HUES48 (cell line): ENCODE measurements around the gene MDN1.
"Not testable (repeated sequence)": the region's sequence is repeated elsewhere in the genome, so short reads cannot be mapped to it uniquely, and the experiment has no call there.

Experiments used
- H3K27ac ChIP-seq: one replicate; pipeline ENCODE4 v1.7.0; 2013; ENCODE audit warnings: low read depth, low read length, inconsistent platforms
- H3K27me3 ChIP-seq: 2 replicates; pipeline ENCODE4 v1.6.1; 2013; ENCODE audit warnings: mild to moderate bottlenecking, low read length; ENCODE audit not compliant: control insufficient read depth, insufficient read depth
- H3K36me3 ChIP-seq: 2 replicates; pipeline ENCODE4 v1.6.1; 2013; ENCODE audit warnings: low read length; ENCODE audit not compliant: control insufficient read depth, insufficient read depth
- H3K4me1 ChIP-seq: 2 replicates; pipeline ENCODE4 v1.6.1; 2013; ENCODE audit warnings: mild to moderate bottlenecking, low read length; ENCODE audit not compliant: control insufficient read depth, insufficient read depth
- H3K4me3 ChIP-seq: 2 replicates; pipeline ENCODE4 v1.5.1; 2013; ENCODE audit warnings: mild to moderate bottlenecking, low read depth, low read length
- H3K9ac ChIP-seq: 2 replicates; pipeline ENCODE4 v1.6.1; 2013; ENCODE audit warnings: mild to moderate bottlenecking, low read depth, low read length, moderate library complexity
- H3K9me3 ChIP-seq: 2 replicates; pipeline ENCODE4 v1.6.1; 2013; ENCODE audit warnings: low read length; ENCODE audit not compliant: control insufficient read depth, insufficient read depth

The MDN1 gene

DNA sequence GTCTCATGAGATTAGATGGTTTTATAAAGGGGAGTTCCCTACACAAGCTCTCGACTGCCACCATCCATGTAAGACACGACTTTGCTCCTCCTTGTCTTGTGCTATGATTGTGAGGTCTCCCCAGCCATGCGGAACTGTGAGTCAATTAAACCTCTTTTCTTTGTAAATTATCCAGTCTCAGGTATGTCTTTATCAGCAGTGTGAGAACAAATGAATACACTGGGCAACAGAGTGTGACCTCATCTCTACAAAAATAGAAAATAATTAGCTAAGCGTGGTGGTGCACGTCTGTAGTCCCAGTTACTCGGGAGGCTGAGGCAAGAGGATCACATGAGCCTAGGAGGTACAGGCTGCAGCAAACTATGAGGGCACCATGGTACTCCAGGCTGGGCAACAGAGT, 51.3 kb downstream of the MDN1 start:
- H3K4me3 ChIP-seq, result no peak overlapping the region
- H3K36me3 ChIP-seq, result peaks cover 97% of the 10 kb centered on the region
- no peaks in the 10 kb centered on the region for H3K4me1 ChIP-seq
- no peak overlapping the region for H3K9ac ChIP-seq
- no peaks in the 10 kb centered on the region for H3K27me3 ChIP-seq
- no peak overlapping the region for H3K27ac ChIP-seq
- H3K9me3 ChIP-seq, result no peaks in the 10 kb centered on the region

DNA sequence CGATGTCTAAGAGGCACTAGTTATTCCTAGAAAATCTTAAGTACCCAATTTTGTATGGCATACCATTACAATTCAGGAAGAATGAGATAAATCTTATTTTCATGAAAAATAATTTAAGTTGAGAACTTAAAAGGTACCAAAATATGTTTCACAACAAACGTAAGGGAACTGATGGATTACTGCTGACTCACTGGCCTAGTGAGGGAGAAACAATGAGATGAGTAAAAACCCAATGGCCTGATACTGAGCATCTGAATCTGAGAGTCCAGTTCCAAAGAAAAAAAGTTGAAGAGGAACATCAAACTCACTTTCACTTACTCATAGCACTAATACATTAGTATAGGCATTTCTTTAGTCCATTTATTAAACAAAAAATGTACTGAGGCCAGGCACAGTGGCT, 56.0 kb downstream of the MDN1 start:
- Histone ChIP-seq H3K9ac (no peak overlapping the region), H3K4me3 (no peak overlapping the region), H3K4me1 (no peaks in the 10 kb centered on the region), H3K9me3 (no peaks in the 10 kb centered on the region), H3K27me3 (no peaks in the 10 kb centered on the region), H3K27ac (no peak overlapping the region), H3K36me3 (peaks cover 93% of the 10 kb centered on the region)

DNA sequence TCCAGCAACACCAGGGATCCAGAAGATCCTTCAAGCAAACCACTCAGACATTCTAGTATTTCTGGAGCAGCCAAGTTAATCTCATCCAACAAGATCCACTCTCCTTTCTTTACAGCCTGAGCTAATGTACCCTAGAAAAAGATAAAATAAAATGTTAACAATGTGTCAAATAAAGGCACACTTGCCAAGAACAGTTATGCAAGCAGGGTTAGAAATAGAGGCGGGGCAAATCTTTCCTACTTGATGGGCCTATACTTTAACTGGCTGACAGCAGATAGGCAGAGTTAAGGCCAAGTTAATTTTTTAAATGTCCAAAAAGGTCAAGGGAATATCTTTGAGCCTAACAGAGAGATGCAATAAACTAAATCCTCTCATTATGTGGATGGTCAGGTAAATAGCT, 60.8 kb downstream of the MDN1 start:
- no peaks in the 10 kb centered on the region for H3K4me1 ChIP-seq
- no peak overlapping the region for H3K9ac ChIP-seq
- H3K27me3 ChIP-seq, result no peaks in the 10 kb centered on the region
- H3K36me3 ChIP-seq, result peaks cover 95% of the 10 kb centered on the region
- no peak overlapping the region for H3K27ac ChIP-seq
- H3K4me3 ChIP-seq, result no peak overlapping the region
- no peaks in the 10 kb centered on the region for H3K9me3 ChIP-seq

GRCh38 chr6:89750338-89750737, 69.3 kb downstream of the MDN1 start:
- Histone ChIP-seq H3K27ac (no peak overlapping the region), H3K4me1 (peaks cover 6% of the 10 kb centered on the region; the same call in 1 of the 2 replicates), H3K4me3 (no peak overlapping the region), H3K36me3 (peaks cover 95% of the 10 kb centered on the region), H3K9me3 (no peaks in the 10 kb centered on the region), H3K9ac (no peak overlapping the region), H3K27me3 (no peaks in the 10 kb centered on the region)

GRCh38 chr6:89749918-89750317, 69.7 kb downstream of the MDN1 start:
- no peak overlapping the region for H3K27ac ChIP-seq
- peaks cover 95% of the 10 kb centered on the region for H3K36me3 ChIP-seq
- H3K9ac ChIP-seq, result no peak overlapping the region

DNA sequence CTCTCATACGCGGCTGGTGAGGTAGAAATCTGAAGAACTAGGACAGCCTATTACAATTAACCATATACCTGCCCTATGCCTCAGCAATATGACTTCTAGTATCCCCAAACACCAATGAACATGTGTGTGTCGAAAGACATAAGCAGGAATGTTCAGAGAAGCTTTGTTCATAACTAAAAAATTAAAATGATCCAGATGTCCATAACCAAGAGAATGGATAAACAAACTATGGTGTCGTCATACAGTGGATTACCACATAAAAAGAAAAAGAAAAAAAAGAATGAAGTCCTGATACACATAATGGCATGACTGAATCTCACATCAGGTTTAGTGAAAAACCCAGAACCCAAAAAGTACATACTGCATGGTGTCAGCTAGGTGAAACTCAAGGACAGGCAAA, 73.9 kb downstream of the MDN1 start:
- Histone ChIP-seq H3K27ac (no peak overlapping the region), H3K9ac (no peak overlapping the region), H3K36me3 (peaks cover 95% of the 10 kb centered on the region), H3K4me3 (no peak overlapping the region), H3K9me3 (no peaks in the 10 kb centered on the region), H3K27me3 (no peaks in the 10 kb centered on the region), H3K4me1 (no peaks in the 10 kb centered on the region)

More at GRCh38 chr6:89749918-89750317, 69.7 kb downstream of the MDN1 start:
- Histone ChIP-seq H3K27me3 (no peaks in the 10 kb centered on the region), H3K4me3 (no peak overlapping the region), H3K4me1 (peaks cover 6% of the 10 kb centered on the region; the same call in 1 of the 2 replicates), H3K9me3 (no peaks in the 10 kb centered on the region)

- no peaks in the 10 kb centered on the region for H3K4me1 ChIP-seq
- H3K9ac ChIP-seq, result no peak overlapping the region
- H3K27ac ChIP-seq, result no peak overlapping the region
- H3K27me3 ChIP-seq, result no peaks in the 10 kb centered on the region
- no peaks in the 10 kb centered on the region for H3K9me3 ChIP-seq
- no peak overlapping the region for H3K4me3 ChIP-seq
- H3K36me3 ChIP-seq, result peaks cover 95% of the 10 kb centered on the region
Measured at GRCh38 chr6:89745096-89745495, 74.5 kb downstream of the MDN1 start.

DNA sequence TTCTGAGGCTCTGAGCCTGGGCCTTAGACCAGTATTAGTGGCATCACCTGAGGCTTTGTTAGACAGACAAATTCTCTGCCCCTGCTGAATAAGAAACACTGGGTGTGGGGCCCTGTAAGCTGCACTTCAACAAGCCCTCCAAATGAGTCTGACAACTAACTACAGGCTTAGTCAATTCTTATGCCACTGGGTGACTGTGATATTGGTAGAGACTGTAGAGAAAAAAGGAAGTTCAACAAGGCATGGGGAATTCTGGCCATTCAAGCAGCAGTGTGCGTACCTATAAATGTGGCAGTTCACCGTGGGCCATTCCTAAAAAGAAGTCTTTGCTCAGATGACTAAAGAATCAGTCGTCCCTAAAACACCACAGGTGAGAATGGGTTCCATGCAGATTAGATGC, 82.7 kb downstream of the MDN1 start:
- Histone ChIP-seq H3K27me3 (no peaks in the 10 kb centered on the region), H3K9ac (no peak overlapping the region), H3K4me3 (no peak overlapping the region), H3K4me1 (no peaks in the 10 kb centered on the region), H3K36me3 (peaks cover 100% of the 10 kb centered on the region), H3K27ac (no peak overlapping the region), H3K9me3 (no peaks in the 10 kb centered on the region)

GRCh38 chr6:89734526-89734925, 85.1 kb downstream of the MDN1 start:
- Histone ChIP-seq H3K4me3 (no peak overlapping the region), H3K27me3 (no peaks in the 10 kb centered on the region), H3K9ac (no peak overlapping the region), H3K9me3 (no peaks in the 10 kb centered on the region), H3K36me3 (peaks cover 100% of the 10 kb centered on the region), H3K4me1 (no peaks in the 10 kb centered on the region), H3K27ac (no peak overlapping the region)

DNA sequence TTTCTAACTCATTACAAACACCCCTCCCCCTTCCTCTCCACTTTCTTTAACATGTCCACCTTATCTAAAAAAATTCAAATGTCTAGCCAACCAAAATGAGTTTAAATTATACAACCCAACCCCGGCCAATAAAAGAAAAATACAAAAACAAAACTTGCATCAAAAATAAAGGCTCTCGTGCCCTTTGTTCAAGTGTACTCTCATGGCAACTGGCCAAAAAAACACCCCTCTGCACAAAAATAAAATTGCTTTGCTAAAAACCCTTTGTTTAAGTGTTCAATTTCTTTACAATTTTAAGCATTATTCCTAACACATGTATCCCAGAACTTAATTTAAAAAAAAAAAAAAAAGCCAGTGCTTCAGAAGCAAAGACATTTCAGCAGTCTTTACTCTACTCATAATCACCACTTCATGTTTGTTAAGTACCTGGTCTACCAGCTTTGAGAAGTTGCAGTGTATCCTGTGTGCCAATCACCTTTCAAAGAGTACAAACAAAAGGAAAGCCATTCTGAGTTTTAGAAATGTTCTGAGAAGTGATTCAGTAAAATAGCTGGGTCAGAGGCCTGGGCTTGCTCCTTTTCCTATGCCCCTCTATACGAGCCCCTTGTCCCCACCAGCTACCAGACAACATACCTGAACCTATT, 87.5 kb downstream of the MDN1 start:
- Histone ChIP-seq H3K27me3 (no peaks in the 10 kb centered on the region), H3K9me3 (no peaks in the 10 kb centered on the region), H3K27ac (no peak overlapping the region), H3K36me3 (peaks cover 100% of the 10 kb centered on the region), H3K4me3 (no peak overlapping the region), H3K4me1 (no peaks in the 10 kb centered on the region), H3K9ac (no peak overlapping the region)

DNA sequence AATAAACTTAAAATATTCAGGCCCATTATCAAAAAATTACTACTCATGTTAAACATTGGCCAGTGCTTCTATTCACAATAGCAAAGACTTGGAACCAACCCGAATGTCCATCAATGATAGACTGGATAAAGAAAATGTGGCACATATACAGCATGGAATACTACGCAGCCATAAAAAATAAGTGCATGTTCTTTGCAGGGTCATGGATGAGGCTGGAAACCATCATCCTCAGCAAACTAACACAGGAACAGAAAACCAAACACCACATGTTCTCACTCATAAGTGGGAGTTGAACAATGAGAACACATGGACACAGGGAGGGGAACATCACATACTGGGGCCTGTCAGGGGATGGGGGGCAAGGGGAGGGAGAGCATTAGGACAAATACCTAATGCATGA, 88.3 kb downstream of the MDN1 start:
- H3K4me3 ChIP-seq, H3K27ac ChIP-seq, H3K9ac ChIP-seq, H3K4me1 ChIP-seq, H3K9me3 ChIP-seq, H3K27me3 ChIP-seq: not testable (repeated sequence)
- peaks cover 100% of the 10 kb centered on the region for H3K36me3 ChIP-seq
